DOHH2 (cell line): Measurements from ENCODE around the gene PSAP.

ENCODE experiments used
- EZH2phosphoT487 ChIP-seq: fragments of 200-600 bp; sonication (generic); IDR thresholded peaks from 2 replicates; pipeline ENCODE4 v1.6.1; 2017; ENCODE audit warnings: borderline replicate concordance, mild to moderate bottlenecking, antibody characterized with exemption, low read length, moderate library complexity, mixed read lengths
- TF ChIP-seq, protein P1 (sequence below): fragments of 200-600 bp; sonication (generic); IDR thresholded peaks from one replicate; pipeline ENCODE4 v1.5.1; 2014; ENCODE audit warnings: antibody characterized with exemption, mild to moderate bottlenecking, low read depth, low read length; ENCODE audit not compliant: poor library complexity, severe bottlenecking

DNA sequence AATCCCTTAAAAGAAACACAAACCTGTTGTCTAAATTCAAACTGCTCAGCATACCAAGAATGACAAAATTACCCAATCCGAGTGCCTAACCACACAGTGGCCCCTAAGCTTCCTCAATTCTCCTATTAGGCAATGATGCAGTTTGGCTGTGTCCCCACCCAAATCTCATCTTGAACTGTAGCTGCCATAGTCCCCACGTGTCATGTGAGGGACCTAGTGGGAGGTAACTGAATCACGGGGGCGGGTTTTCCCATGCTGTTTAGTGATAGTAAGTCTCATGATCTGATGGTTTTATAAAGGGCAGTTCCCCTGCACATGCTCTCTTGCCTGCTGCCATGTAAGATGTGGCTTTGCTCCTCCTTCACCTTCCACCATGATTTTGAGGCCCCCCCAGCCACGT is 21.9 kb downstream of the PSAP start:
- TF ChIP-seq, protein P1, sequence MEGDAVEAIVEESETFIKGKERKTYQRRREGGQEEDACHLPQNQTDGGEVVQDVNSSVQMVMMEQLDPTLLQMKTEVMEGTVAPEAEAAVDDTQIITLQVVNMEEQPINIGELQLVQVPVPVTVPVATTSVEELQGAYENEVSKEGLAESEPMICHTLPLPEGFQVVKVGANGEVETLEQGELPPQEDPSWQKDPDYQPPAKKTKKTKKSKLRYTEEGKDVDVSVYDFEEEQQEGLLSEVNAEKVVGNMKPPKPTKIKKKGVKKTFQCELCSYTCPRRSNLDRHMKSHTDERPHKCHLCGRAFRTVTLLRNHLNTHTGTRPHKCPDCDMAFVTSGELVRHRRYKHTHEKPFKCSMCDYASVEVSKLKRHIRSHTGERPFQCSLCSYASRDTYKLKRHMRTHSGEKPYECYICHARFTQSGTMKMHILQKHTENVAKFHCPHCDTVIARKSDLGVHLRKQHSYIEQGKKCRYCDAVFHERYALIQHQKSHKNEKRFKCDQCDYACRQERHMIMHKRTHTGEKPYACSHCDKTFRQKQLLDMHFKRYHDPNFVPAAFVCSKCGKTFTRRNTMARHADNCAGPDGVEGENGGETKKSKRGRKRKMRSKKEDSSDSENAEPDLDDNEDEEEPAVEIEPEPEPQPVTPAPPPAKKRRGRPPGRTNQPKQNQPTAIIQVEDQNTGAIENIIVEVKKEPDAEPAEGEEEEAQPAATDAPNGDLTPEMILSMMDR, result no peak
- no peak for TF ChIP-seq EZH2phosphoT487
